IPS-20b (cell line): Measurements from ENCODE around the gene CREBBP.
A peak's percentile ranks its signal among the peaks of the same experiment; 100 is the strongest.
"Not testable (repeated sequence)": the region's sequence is repeated elsewhere in the genome, so short reads cannot be mapped to it uniquely, and the experiment has no call there.

Experiments
- H3K27ac ChIP-seq: one replicate; pipeline ENCODE4 v1.5.1; 2013; ENCODE audit warnings: low read length
- H3K27me3 ChIP-seq: 2 replicates; pipeline ENCODE4 v1.6.1; 2013; ENCODE audit warnings: mild to moderate bottlenecking, low read length, inconsistent platforms; ENCODE audit not compliant: insufficient read depth
- H3K36me3 ChIP-seq: 2 replicates; pipeline ENCODE4 v1.6.1; 2013; ENCODE audit warnings: low read depth, mild to moderate bottlenecking, inconsistent platforms, low read length, moderate library complexity; ENCODE audit not compliant: insufficient read depth
- H3K4me1 ChIP-seq: 2 replicates; pipeline ENCODE4 v1.6.1; 2013; ENCODE audit warnings: mild to moderate bottlenecking, control low read depth, inconsistent platforms, low read length, moderate library complexity; ENCODE audit not compliant: insufficient read depth
- H3K4me3 ChIP-seq: 2 replicates; pipeline ENCODE4 v1.5.1; 2013; ENCODE audit warnings: mild to moderate bottlenecking, low read length, inconsistent platforms
- H3K9ac ChIP-seq: 2 replicates; pipeline ENCODE4 v1.6.1; 2013; ENCODE audit warnings: low read depth, mild to moderate bottlenecking, inconsistent platforms, low read length, moderate library complexity
- H3K9me3 ChIP-seq: 2 replicates; pipeline ENCODE4 v1.6.1; 2013; ENCODE audit warnings: mild to moderate bottlenecking, low read depth, low read length, inconsistent platforms; ENCODE audit not compliant: insufficient read depth

CREBBP gene

GRCh38 chr16:3908951-3909437 is 28.5 kb upstream of the CREBBP start:
- no peaks in the 10 kb centered on the region for H3K4me1 ChIP-seq
- H3K9me3 ChIP-seq: no peaks in the 10 kb centered on the region
- no peak overlapping the region for H3K9ac ChIP-seq
- H3K4me3 ChIP-seq: no peak overlapping the region
- H3K36me3 ChIP-seq: no peaks in the 10 kb centered on the region
- H3K27ac ChIP-seq: no peak overlapping the region
- H3K27me3 ChIP-seq: no peaks in the 10 kb centered on the region

GRCh38 chr16:3907586-3907985 is 27.1 kb upstream of the CREBBP start:
- Histone ChIP-seq H3K36me3 (no peaks in the 10 kb centered on the region), H3K27me3 (no peaks in the 10 kb centered on the region), H3K27ac (no peak overlapping the region), H3K4me3 (no peak overlapping the region), H3K4me1 (no peaks in the 10 kb centered on the region), H3K9me3 (no peaks in the 10 kb centered on the region), H3K9ac (no peak overlapping the region)

DNA sequence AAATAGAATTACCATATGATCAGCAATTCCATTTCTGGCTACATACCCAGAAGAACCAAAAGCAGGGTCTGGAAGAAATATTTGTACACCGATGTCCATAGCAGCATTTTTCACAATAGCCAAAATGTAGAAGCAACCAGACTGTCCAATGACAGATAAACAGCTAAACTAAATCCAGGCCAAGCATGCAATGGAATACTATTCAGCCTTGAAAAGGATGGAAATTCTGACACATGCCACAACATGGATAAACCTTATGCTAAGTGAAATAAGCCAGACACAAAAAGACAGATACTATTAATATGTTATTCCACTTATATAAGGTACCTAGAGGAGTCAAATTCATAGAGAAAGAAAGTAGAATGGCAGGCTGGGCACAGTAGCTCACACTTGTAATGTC is 25.9 kb upstream of the CREBBP start:
- no peak overlapping the region for H3K4me3 ChIP-seq
- no peaks in the 10 kb centered on the region for H3K36me3 ChIP-seq
- no peak overlapping the region for H3K27ac ChIP-seq
- H3K27me3 ChIP-seq: no peaks in the 10 kb centered on the region
- no peaks in the 10 kb centered on the region for H3K4me1 ChIP-seq
- no peaks in the 10 kb centered on the region for H3K9me3 ChIP-seq
- no peak overlapping the region for H3K9ac ChIP-seq

DNA sequence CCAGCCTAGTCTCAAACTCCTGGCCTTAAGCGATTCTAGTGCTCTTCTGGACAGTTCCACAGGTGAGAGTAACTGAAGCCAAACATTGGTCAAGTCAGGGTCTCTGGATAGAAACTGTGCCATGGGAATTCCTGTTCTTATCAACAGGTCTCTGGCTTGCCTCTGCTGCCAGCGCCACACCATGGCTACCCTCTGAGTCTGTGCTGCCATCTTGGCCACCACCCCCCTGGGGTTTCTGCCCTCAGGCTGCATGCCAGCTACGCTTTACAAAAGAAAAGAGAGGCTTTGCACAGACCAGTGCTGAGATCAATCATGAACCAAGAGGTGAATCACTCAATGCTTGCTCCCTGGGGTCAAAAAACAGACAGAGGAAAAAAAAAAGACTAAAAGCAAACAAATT is 24.4 kb upstream of the CREBBP start:
- H3K9me3 ChIP-seq: no peaks in the 10 kb centered on the region
- H3K27ac ChIP-seq: no peak overlapping the region
- no peak overlapping the region for H3K9ac ChIP-seq
- no peaks in the 10 kb centered on the region for H3K4me1 ChIP-seq
- H3K36me3 ChIP-seq: no peaks in the 10 kb centered on the region
- H3K4me3 ChIP-seq: no peak overlapping the region
- H3K27me3 ChIP-seq: no peaks in the 10 kb centered on the region

GRCh38 chr16:3890091-3890490 is 9.6 kb upstream of the CREBBP start:
- H3K27ac ChIP-seq: no peak overlapping the region
- H3K27me3 ChIP-seq: no peaks in the 10 kb centered on the region
- H3K9me3 ChIP-seq: no peaks in the 10 kb centered on the region
- H3K9ac ChIP-seq: no peak overlapping the region
- H3K36me3 ChIP-seq: no peaks in the 10 kb centered on the region
- H3K4me3 ChIP-seq: no peak overlapping the region
- H3K4me1 ChIP-seq: no peaks in the 10 kb centered on the region

DNA sequence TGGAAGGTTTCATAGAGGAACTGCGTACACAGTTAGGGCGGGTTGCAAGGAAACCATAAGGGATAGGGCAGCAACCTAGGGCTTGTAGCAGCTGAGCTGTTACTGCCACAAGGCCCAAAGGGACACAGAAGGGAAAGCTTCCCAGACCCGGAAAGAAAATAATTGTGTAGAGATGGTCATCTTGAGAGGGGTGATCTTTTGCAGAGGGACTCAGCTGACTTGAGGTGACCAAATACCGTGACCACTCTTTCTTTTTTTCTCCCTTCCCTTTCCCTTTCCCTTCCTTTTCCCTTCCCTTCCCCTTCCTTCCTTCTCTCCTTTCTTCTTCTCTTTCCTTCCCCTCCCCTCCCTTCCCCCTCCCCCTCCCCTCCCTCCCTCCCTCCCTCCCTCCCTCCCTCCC is 8.5 kb upstream of the CREBBP start:
- H3K27me3 ChIP-seq: no peaks in the 10 kb centered on the region
- H3K4me1 ChIP-seq: no peaks in the 10 kb centered on the region
- no peaks in the 10 kb centered on the region for H3K9me3 ChIP-seq
- no peaks in the 10 kb centered on the region for H3K36me3 ChIP-seq
- no peak overlapping the region for H3K4me3 ChIP-seq
- no peak overlapping the region for H3K9ac ChIP-seq
- no peak overlapping the region for H3K27ac ChIP-seq

- H3K9me3 ChIP-seq, H3K9ac ChIP-seq, H3K27ac ChIP-seq, H3K27me3 ChIP-seq, H3K4me1 ChIP-seq, H3K4me3 ChIP-seq, H3K36me3 ChIP-seq: not testable (repeated sequence)
These were observed 5.5 kb upstream of the CREBBP start for GRCh38 chr16:3885999-3886398.

DNA sequence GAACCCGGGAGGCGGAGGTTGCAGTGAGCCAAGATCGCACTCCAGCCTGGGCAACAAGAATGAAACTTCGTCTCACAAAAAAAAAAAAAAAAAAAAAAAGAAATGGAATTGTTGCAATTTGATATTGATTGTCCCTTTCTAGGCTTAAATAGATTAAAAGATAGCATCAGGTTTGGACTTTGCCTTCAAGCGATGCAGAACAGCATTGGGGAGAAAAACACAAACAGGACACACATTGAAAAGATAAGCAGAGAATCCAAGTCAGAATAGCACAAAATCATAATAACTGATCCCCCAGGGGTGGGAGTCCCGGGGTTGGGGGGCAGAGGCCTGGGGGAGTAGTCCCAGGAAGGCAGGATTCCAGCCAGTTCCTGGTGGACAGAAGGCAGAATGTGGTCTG is 3.9 kb upstream of the CREBBP start:
- Histone ChIP-seq H3K36me3 (no peaks in the 10 kb centered on the region), H3K27me3 (no peaks in the 10 kb centered on the region), H3K4me3 (no peak overlapping the region), H3K27ac (no peak overlapping the region), H3K9me3 (no peaks in the 10 kb centered on the region), H3K9ac (no peak overlapping the region), H3K4me1 (no peaks in the 10 kb centered on the region)

- Histone ChIP-seq H3K27ac (no peak overlapping the region), H3K36me3 (peaks cover 7% of the 10 kb centered on the region; the same call in 1 of the 2 replicates), H3K27me3 (no peaks in the 10 kb centered on the region), H3K4me3 (no peak overlapping the region), H3K4me1 (peaks cover 6% of the 10 kb centered on the region; the same call in 1 of the 2 replicates), H3K9ac (no peak overlapping the region), H3K9me3 (no peaks in the 10 kb centered on the region)
These were observed 2.0 kb upstream of the CREBBP start for GRCh38 chr16:3882531-3882930.

DNA sequence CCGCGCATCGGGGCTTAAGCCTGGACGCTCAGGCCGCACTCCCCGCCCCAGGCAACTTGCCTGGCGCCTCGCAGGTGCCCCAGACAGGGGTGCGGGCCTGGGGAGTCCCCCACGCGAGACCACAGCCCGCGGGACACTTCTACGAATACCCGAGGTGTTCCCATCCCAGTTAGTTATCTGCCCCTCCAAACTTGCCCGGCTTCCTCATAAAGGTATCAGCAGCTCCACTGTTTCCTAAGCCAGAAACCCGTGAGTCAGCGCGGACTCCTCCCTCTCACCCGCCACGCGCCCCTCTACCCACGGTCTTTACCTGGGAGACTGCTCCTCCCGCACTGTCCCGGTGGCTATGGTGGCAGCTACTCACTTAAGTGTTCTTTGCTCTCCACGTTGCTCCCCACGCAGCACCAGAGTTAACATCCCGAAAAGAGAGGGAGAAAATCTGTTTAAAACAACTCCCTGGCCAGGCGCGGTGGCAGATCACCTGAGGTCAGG is 1.0 kb upstream of the CREBBP start:
- Histone ChIP-seq H3K36me3 (peaks cover 8% of the 10 kb centered on the region; the same call in 1 of the 2 replicates), H3K27me3 (no peaks in the 10 kb centered on the region), H3K4me3 (peak overlapping the region; percentile 69; the same call in 1 of the 2 replicates), H3K4me1 (peaks cover 6% of the 10 kb centered on the region; the same call in 1 of the 2 replicates), H3K27ac (no peak overlapping the region), H3K9ac (peak overlapping the region; percentile 83), H3K9me3 (no peaks in the 10 kb centered on the region)

DNA sequence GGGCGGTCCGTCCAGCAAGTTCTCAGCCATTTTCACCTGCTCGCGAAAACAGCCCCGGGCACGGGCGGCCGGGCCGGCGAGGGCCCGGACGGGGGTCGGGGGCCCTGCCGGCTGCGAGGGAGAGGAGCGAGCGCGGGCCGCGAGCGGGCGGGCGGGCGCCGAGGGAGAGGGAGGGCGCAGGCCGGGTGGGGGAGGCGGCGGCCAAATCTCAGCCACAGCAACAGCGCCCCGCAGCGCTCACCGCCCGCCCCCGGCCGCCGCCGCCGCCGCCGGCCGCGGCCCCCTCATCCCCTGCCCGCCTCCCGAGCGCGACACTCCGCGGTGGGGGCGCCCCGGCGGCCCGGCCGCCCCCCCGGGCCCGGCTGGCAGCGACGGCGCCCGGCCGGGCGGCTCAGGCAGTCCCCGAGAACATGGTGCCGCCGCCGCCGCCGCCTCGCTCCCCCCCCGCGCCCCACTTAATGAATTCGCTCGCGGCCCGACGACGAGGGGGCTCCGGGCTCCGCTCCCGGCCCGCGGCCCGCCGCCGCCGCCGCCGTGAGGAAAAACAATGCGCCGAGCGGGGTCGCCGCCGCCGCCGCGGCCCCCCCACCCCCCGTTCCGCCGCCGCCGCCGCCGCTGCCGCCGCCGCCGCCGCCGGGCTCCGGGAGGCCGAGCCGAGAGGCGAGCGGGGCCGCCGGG is 487 bp downstream of the CREBBP start:
- Histone ChIP-seq H3K27me3 (no peaks in the 10 kb centered on the region), H3K4me3 (peak overlapping the region; percentile 93; the same call in 1 of the 2 replicates), H3K9ac (peak overlapping the region; percentile 75; the same call in 1 of the 2 replicates), H3K4me1 (peaks cover 9% of the 10 kb centered on the region; the same call in 1 of the 2 replicates), H3K36me3 (peaks cover 8% of the 10 kb centered on the region; the same call in 1 of the 2 replicates), H3K27ac (no peak overlapping the region), H3K9me3 (no peaks in the 10 kb centered on the region)

GRCh38 chr16:3879258-3879886 is 1.1 kb downstream of the CREBBP start:
- Histone ChIP-seq H3K4me1 (peaks cover 14% of the 10 kb centered on the region; the same call in 1 of the 2 replicates), H3K36me3 (peaks cover 8% of the 10 kb centered on the region; the same call in 1 of the 2 replicates), H3K27ac (no peak overlapping the region), H3K9me3 (no peaks in the 10 kb centered on the region), H3K9ac (peak overlapping the region; percentile 75; the same call in 1 of the 2 replicates), H3K4me3 (peak overlapping the region; percentile 93), H3K27me3 (no peaks in the 10 kb centered on the region)
